GM19043 (cell line): ENCODE measurements around the gene MYO1D.

ENCODE experiments used
- ATAC-seq: cut with Tn5 transposase; IDR thresholded peaks from one replicate; pipeline ENCODE4 v1.9.1; 2021; ENCODE audit warnings: low read depth; ENCODE audit not compliant: unreplicated experiment

Gene MYO1D

DNA sequence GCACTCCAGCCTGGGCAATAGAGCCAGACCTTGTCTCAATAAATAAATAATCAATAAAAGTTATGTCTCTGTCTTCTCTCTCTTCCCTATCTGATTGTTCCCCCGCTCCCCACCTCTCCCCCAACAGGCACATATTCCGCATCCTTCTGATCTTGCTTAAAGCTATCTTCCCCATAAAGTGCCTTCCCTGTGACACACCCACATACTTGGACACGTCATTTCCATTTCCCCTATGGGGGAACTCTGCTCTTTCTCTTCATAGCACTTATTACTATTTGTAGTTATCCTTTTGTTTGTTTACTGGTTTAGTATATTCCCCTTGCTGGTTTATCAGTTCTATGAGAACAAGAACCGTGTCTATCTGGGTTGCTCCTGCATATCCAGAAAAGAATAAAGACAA, 14.9 kb downstream of the MYO1D start:
- no peak for ATAC-seq

DNA sequence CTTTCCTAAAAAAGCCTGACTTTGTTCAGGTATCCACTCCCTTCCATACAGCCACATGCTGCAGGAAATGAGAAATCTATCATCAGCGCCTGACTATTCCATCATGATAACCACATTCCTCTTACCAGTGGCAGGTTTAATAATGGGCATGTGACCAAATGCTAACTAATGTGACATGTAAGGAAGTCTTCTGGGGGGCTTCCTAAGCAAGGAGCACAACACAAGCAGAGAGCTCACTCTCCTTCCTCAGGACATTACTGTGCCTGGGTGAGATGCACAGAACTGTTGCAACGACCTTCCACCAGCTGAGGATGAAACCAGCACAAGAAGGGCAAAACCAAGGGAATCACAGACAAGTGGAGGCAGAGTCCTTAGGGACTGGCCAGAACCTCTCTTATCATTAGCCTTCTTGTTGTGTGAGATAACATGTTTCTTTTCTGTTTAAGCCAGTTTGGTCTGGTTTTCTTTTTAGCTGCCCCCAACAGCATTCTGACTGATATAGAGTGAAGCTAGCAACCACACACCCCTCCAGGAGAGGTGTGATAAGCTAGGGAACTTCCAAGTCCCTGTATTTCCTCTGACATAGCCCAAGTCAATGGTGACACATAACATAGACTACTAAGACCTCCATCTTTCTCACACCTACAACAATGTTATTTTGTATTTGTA, 16.9 kb downstream of the MYO1D start:
- ATAC-seq, result no peak

DNA sequence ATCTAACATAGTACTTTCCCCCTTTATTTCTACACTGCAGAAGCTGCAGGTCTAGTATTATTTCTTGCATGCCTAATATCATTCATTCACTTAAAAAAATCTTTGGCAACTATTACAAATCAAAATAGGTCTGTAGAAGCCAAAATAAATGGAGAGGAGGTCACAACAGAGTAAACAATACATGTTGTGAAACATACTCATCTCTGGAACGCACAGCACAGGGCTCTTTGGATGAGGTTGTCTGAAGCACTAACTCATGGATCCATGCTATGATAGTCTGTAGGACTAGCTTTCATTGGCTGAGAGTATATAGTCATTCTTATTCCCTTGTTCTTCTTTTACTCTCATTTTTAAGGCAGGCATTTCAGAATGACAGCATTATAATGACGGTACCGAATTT, 21.3 kb downstream of the MYO1D start:
- no peak for ATAC-seq

DNA sequence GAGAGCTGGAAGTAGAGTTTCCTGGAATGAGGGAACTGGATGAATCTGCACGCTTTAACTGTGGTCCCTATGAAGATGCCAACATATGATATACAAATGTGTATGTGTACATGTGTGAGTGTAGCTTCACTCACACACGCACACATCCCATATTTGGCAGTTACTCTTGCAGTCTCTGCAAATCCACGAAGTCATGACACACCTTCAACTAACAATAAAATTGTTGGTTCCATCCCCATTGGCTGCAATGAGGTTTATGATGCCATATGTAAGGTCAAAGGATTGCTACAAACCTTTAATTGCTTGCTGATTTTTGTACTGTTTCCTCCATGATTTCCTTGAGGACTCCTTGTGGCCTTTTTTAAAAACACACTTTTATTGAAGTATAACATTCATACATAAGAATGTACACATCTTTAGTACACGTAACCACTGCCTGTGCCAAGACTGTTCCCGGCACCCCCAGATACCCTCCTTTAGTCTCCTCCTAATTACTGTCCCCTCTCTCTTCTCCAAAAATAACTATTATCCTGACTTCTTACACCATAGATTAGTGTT, 22.0 kb downstream of the MYO1D start:
- no peak for ATAC-seq

DNA sequence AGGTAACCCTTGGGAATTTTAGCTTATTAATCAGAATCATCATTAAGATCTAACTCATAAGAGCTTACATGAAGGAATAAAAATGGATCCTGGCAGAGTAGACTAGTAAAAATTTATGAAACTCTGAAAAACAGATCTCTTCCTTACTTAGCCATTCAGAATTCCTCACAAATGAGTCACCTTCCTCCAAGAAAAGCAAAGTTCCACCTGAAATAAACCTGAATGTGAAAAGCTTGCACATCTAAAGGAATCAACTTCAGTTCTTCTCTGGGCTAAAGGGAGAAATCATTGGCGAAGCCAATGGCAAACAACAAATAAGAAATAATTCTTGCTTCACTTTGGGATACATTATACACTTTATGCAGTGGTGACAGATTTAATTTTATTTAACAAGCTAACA, 22.7 kb downstream of the MYO1D start:
- no peak for ATAC-seq

DNA sequence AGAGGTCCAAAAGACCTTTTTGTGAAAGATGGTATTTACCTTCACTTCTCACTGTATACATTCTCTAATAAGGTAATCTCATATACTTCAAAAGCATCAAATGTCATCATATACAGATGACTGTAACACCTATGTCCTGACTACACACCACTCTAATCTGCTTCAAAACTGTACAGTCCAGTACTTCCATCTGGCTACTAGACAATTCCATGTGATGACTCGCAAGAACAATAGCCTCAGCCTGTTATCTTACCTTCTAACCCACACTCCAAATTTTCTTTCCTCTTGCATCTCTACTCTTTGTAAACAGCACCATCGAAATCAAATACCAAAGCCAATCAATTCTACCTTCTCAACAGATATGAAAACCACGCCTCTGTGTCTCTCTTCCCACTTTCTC, 24.1 kb downstream of the MYO1D start:
- no peak for ATAC-seq

DNA sequence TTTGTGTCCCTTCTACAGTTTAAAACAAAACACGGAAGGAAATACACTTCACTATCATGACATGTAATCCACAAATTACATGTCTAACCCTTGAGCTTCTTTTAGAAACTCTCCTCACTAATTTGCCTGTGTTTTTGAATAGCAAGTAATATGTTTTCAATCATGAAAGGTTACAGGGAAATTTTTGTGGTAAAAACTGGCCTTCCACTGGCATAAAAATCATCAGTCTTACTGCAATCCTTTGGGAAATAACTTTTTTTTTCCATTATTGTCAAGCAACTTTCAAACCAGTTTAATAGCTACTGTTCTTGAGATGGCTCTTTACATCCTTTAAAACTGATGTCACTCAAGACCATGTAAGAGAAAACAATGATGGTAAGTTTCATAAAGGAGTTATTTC, 27.0 kb downstream of the MYO1D start:
- ATAC-seq, result no peak

DNA sequence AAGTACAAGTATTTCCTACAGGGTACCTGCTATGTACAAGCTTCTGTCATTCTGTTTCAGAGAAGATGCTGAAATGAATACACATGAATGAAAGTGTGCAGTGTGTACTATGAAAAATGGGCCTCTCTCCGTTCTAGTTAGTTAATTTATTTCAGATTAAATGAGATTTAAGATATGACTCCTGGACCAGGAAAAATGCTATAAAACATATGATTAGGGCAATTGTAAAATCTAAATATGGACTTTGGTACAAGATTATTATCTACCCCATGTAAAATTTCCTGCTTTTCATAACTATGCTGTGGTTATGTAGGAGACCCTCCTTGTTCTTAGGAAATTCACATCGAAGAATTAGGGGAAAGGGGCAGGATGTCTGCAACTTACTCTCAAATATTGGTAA, 28.9 kb downstream of the MYO1D start:
- ATAC-seq, result no peak

DNA sequence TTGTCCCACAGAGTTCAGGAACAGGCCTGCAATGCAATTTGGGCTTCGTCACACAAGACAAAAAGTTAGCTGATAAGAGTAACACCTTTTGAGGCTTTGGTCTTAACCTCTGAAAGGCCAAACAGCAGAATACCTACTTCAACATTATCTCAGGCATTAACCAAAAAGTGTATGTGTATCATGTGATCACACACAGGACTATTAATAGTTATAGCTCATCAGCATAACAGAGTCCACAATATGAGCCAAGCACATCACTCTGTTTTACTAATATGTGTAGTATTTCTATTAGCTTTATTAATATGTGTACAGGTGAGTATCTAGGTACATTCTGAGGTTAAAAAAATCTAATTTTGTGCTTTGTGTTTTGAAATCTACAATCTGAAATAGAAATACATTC, 30.8 kb downstream of the MYO1D start:
- ATAC-seq, result no peak

DNA sequence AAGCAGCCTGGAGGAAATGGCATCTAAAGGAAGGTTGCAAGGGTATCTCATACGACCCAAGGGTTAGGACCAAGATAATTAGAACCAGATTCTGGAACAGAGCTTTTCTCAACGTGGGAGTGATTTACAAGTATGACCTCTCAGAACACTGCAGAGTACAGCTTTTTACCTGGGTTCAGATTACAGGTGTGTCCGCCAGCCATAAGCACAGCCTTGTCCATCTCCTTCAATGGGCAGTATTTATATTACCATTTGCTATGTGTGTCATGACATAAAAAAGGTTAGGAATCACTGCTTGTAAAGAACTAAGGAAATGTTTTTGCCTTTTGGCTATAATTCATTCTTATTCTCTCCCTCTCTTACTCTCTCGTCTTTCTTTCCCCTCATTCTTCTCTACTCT, 36.7 kb downstream of the MYO1D start:
- no peak for ATAC-seq

DNA sequence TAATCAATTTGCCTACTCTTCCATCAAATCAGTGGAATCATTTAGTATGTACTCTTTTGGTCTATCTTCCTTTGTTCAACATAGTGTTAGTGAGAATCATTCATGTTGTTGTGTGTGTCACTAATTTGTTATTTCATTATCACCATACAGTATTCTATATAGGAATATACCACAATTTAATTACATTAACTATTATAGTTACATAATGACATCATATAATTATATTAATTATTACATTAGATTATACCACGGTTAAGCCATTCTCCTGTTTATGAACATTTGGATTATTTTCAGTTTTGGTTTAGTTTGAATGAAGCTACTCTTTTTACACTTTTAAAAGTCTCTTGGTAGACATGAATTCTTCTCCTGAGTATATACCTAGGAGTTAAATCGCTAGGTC, 40.4 kb downstream of the MYO1D start:
- no peak for ATAC-seq

DNA sequence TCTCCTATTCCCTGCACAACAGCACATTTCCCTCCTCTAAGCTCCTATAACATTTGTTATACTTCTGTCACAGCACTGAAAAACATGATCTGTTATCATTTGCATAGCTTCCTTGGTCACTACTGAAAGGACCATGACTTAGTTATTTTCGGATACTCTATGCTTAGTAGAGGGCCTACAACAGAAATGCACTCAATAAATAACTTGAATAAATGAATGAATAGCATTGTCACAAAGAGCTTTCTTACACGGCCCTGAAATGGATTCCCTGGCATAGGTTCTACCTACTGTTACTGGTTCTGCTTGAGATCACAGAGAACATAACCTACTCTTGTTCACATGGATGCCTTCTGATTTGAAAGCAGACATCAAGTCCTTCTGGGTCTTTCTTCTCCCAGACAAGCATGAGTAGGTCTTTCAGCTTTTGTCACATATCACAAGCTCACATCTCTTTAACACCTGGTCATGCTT, 41.6 kb downstream of the MYO1D start:
- peak; percentile 68 for ATAC-seq

DNA sequence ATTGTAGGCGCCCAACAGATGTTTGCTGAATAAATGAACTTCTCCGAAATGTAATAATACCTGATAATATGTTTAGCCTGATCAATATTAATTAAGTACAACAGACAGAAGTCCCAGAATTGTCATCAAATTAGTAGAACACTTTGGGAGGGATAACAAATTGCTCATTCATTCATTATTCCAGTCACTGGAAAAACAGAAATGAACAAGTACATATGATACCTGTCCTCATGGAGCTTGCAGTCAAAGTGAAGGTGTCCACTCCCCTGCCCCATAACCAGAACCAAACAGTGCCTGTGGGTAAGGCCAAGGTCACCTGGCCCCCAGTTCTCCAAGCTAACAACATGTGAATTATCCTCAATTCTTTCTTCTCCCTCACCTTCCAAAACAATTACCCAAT, 42.8 kb downstream of the MYO1D start:
- no peak for ATAC-seq

DNA sequence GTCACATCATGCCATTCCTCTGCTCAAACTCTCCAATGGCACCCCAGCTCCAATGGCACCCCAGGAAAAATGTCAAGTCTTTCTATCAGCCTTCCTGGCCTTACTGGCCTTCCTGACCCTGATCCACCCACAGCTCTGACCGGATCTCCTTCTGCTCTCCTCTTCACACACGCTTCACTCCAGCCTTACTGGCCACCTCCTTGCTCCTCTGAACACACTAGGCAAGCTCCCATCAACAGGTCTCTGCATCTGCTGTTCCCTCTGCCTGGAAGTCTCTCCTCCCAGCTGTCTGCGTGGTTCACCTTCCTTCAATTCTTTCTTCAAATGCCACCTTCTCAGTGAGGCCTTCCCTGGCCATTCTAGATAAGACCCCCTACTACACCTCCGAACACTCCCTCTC, 43.4 kb downstream of the MYO1D start:
- no peak for ATAC-seq

DNA sequence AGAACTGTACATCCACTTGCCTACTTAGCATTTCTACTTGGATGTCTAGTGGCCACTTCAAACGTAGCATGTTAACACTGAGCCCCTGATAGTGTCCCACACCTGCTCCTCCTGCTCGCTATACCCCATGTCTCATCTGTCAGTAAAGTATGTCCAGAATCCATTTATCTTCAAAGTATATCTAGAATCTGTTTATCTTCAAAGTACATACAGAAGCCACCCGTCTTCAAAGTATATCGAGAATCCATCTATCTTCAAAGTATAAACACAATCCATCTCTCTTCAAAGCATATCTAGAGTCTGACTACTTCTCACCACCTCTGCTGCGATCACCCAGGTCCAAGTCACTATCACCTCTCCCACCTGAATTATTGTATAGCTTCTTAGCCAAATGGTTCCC, 43.8 kb downstream of the MYO1D start:
- ATAC-seq, result no peak

DNA sequence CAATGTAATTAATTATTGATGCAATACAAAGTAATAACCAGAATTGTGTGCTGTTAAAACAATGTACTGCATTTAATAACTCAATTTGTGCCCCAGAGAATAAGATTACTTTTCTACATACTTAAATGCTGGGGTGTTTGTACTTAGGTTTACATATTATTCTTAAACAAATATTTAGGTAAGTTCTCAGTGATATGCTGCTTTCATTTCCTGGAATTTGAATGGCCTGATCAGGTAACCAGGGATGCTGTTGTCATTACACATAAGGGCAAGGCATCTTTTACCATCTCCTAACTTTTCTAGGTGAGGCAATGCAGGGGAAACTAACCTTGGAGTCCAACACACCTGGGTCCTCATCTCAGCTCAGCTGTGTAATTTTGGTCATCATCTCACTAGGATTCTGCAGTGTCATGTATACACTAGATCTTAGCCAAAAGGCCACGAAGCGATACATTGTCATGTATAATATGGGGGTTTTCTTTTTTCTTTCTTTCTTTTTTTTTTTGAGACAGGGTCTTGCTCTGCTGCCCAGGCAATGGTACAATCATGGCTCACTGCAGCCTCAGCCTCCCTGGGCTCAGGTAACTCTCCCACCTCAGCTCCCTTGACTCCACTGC, 45.2 kb downstream of the MYO1D start:
- no peak for ATAC-seq

DNA sequence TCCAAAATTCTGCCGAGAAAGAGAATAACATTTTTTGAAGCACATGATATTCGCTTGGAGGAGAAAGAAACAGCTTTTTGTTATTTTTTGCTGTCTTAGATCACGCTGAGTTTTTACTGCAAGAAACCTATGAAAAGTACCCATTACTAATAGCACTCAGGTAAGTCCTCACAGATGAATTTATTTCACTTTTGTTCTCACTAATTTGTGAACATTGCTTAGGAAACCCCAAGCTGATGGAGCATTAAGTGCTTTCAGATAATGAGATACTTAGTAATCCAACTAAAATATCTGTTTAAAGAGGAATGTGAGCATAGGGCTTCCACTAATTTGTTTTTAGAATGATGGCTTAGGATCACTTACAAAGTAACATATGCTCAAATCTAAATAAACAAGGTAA, 45.7 kb downstream of the MYO1D start:
- ATAC-seq, result no peak

DNA sequence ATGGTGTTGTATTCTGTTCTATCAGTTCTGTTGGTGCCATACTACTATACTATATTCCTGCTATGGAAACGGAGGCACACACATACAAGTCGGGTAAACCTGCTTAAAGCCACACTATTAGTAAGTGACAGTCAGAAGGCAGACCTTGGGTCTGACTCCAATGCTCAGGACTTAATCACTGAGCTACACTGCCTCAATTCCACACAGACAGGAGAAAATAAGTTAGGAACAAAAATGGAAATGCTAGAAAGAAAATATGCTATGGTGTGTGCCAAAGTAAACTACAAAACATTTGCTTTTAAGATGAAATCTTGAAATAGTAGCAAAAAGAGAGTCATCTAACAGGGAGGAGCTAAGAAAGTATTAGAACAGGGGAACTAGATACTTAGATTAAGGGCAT, 48.1 kb downstream of the MYO1D start:
- peak; percentile 10 for ATAC-seq

DNA sequence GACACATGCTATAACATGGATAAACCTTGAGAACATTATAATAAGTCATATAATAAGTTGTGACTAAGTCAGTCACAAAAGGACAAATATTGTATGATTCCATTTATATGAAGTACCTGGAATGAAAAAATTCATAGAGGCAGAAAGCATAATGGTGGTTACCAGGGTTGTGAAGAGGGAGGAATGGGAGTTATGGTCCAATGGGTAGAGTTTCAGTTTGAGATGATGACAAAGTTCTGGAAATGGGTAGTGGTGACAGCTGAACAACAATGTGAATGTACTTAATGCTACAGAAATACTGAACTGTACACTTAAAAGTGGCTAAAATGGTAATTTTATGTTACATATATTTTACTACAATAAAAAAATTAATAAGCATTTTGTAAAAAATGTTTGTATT, 49.7 kb downstream of the MYO1D start:
- ATAC-seq, result no peak

DNA sequence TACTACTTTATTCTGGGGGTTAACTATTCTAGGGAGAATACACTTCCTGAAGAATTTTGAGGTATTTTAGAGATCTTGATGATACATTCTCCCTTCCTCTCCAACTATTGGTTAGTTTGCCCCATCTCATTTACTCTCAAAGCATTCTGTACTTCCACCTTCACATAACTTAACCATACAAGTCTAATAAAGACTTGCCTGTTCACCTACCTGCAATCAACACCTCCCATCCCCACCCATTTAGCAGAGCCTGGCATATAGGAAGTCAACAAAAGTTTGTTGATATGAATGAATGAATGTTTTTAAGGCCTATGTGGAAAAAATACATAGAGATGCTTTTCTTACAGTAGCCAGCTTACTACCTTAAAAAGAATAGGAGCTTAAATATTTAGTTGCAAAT, 50.8 kb downstream of the MYO1D start:
- no peak for ATAC-seq

DNA sequence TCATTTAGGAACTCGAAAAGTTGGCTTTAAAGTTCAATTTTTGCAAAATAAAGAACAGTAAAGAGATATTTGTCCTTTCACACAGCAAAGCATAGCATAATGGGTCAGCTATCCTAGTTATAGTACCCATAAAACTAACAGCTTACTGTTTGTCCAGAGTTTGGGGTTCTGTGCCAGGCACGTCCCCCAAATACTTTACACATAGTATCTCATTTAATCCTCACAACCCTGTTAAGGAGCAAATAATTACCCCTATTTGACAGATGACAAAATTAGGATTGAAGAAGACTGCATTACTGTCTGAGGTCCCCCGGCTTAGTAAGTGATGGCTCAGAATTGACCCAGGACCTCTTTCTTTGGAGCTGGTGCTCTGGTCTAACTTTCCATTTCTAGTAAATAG, 52.6 kb downstream of the MYO1D start:
- ATAC-seq, result no peak

DNA sequence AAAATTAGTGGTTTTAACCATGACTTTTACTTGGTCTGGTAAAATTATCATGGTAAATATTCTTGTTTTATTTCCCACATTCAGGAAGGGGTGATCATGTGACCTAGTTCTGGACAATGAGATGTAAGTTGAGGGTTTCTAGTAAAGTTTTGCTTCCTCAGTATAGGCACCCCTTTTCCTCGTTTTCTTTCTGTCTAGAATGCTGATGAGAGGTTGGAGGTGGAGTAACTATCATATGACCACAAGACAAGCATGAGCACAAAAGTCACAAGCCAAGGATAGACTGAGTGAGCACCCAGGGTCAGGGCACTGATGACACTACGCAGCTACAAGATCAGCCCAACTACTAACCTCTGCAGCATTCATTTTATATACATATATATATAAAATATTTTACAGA, 53.9 kb downstream of the MYO1D start:
- ATAC-seq, result no peak
